ENCODE data around the gene KCNQ1OT1.

DNA sequence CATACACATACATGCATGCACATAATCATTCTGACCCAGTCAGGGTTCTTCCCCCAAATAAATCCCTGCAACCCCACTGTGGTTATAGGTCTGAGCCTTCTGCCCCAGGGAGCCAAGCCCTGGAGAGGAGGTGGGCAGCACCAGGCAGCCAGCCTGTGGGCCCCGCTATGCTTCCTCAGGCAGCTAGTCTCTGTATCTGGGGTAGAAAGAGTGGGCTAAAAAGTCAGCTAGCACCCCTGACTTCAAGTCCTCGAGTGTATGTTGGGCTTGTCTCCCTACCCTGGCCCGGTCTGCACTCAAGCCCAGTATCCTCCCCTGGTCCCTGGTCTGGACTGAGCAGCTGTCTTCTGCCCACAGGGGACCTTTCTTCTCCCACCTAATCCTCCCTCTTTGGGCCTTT lies 28.0 kb downstream of the KCNQ1OT1 start:
- TF ChIP-seq BCL11A (tag by site-specific recombination; IDR thresholded peaks at IDR 0.05; ENCODE audit: low read depth) (no peak), ZNF2 (tag by site-specific recombination; IDR thresholded peaks at IDR 0.05) (no peak), SCRT2 (tag by site-specific recombination; IDR thresholded peaks at IDR 0.05) (no peak), ZNF169 (tag by site-specific recombination; IDR thresholded peaks at IDR 0.05) (no peak), ZNF140 (tag by site-specific recombination; IDR thresholded peaks at IDR 0.05) (no peak), CTCF (tag by site-specific recombination; IDR thresholded peaks at IDR 0.05) (no peak), ZNF626 (tag by site-specific recombination; IDR thresholded peaks at IDR 0.05) (no peak), KLF1 (tag by site-specific recombination; IDR thresholded peaks at IDR 0.05) (no peak), ZNF350 (tag by site-specific recombination; IDR thresholded peaks at IDR 0.05) (no peak), ZBTB21 (tag by site-specific recombination; IDR thresholded peaks at IDR 0.05) (no peak), ZBTB7A (tag by site-specific recombination; IDR thresholded peaks at IDR 0.05; ENCODE audit: low read depth) (no peak), MEIS1 (CRISPR knock-in tag; IDR thresholded peaks at IDR 0.05; ENCODE audit: borderline replicate concordance) (no peak)
- TF ChIP-seq, protein P1, sequence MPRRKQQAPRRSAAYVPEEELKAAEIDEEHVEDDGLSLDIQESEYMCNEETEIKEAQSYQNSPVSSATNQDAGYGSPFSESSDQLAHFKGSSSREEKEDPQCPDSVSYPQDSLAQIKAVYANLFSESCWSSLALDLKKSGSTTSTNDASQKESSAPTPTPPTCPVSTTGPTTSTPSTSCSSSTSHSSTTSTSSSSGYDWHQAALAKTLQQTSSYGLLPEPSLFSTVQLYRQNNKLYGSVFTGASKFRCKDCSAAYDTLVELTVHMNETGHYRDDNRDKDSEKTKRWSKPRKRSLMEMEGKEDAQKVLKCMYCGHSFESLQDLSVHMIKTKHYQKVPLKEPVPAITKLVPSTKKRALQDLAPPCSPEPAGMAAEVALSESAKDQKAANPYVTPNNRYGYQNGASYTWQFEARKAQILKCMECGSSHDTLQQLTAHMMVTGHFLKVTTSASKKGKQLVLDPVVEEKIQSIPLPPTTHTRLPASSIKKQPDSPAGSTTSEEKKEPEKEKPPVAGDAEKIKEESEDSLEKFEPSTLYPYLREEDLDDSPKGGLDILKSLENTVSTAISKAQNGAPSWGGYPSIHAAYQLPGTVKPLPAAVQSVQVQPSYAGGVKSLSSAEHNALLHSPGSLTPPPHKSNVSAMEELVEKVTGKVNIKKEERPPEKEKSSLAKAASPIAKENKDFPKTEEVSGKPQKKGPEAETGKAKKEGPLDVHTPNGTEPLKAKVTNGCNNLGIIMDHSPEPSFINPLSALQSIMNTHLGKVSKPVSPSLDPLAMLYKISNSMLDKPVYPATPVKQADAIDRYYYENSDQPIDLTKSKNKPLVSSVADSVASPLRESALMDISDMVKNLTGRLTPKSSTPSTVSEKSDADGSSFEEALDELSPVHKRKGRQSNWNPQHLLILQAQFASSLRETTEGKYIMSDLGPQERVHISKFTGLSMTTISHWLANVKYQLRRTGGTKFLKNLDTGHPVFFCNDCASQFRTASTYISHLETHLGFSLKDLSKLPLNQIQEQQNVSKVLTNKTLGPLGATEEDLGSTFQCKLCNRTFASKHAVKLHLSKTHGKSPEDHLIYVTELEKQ (tag by site-specific recombination; IDR thresholded peaks at IDR 0.05; ENCODE audit: borderline replicate concordance) = no peak

All from HEK293 (cell line).